OCI-LY1 (cell line): Measurements from ENCODE around the gene TRIM10.

ENCODE experiments used
- H2AFZ ChIP-seq: fragments of 200-600 bp; sonication (generic), shearing (Covaris generic); 2 replicates; pipeline ENCODE4 v1.6.0; 2014; ENCODE audit warnings: antibody characterized with exemption, mild to moderate bottlenecking, low read length
- H3F3A ChIP-seq: fragments of 200-600 bp; sonication (generic), shearing (Covaris generic); 2 replicates; pipeline ENCODE4 v1.6.0; 2014; ENCODE audit warnings: mild to moderate bottlenecking, antibody characterized with exemption, low read length, moderate library complexity; ENCODE audit not compliant: insufficient read depth
- H3K27ac ChIP-seq: fragments of 200-600 bp; sonication (generic); 2 replicates; pipeline ENCODE4 v1.5.1; 2014; ENCODE audit warnings: low read length, mixed run types, mild to moderate bottlenecking, low read depth; ENCODE audit not compliant: poor library complexity, severe bottlenecking
- H3K27me3 ChIP-seq: fragments of 200-600 bp; sonication (generic); 2 replicates; pipeline ENCODE4 v1.6.0; 2014; ENCODE audit warnings: antibody characterized with exemption, mild to moderate bottlenecking, low read length, moderate library complexity; ENCODE audit not compliant: insufficient read depth
- H3K36me3 ChIP-seq: fragments of 200-600 bp; sonication (generic); 2 replicates; pipeline ENCODE4 v1.6.1; 2014; ENCODE audit warnings: mild to moderate bottlenecking, antibody characterized with exemption, low read length, moderate library complexity, mixed read lengths; ENCODE audit not compliant: insufficient read depth
- H3K4me1 ChIP-seq: fragments of 200-600 bp; sonication (generic); 2 replicates; pipeline ENCODE4 v1.5.1; 2014; ENCODE audit warnings: mild to moderate bottlenecking, low read length, moderate library complexity; ENCODE audit not compliant: insufficient read depth, severe bottlenecking
- H3K4me2 ChIP-seq: fragments of 200-600 bp; sonication (generic), shearing (Covaris generic); 2 replicates; pipeline ENCODE4 v1.6.1; 2014; ENCODE audit warnings: low read length
- H3K4me3 ChIP-seq: fragments of 200-600 bp; sonication (generic); 2 replicates; pipeline ENCODE4 v1.5.1; 2014; ENCODE audit warnings: low read length, low read depth, mild to moderate bottlenecking, mixed read lengths; ENCODE audit not compliant: poor library complexity, severe bottlenecking
- H3K79me2 ChIP-seq: fragments of 200-600 bp; shearing (Covaris generic); 2 replicates; pipeline ENCODE4 v1.6.1; 2016; ENCODE audit warnings: mixed run types, low read length, mixed read lengths; ENCODE audit not compliant: insufficient read depth
- H3K9ac ChIP-seq: fragments of 200-600 bp; sonication (generic), shearing (Covaris generic); 2 replicates; pipeline ENCODE4 v1.6.1; 2014; ENCODE audit warnings: mild to moderate bottlenecking, low read length, mixed read lengths
- H3K9me2 ChIP-seq: fragments of 200-600 bp; sonication (generic), shearing (Covaris generic); 2 replicates; pipeline ENCODE4 v1.6.1; 2014; ENCODE audit warnings: low read depth, mild to moderate bottlenecking, low read length, mixed read lengths
- H3K9me3 ChIP-seq: fragments of 200-600 bp; shearing (Covaris generic); 2 replicates; pipeline ENCODE4 v1.6.1; 2014; ENCODE audit warnings: low read length, mixed read lengths
- H4K20me1 ChIP-seq: fragments of 200-600 bp; sonication (generic), shearing (Covaris generic); 2 replicates; pipeline ENCODE4 v1.6.0; 2016; ENCODE audit warnings: mild to moderate bottlenecking, low read length; ENCODE audit not compliant: insufficient read depth
- CTCF ChIP-seq: fragments of 200-600 bp; sonication (generic), shearing (Covaris generic); IDR thresholded peaks from 2 replicates; pipeline ENCODE4 v1.5.1; 2017; ENCODE audit warnings: mild to moderate bottlenecking, antibody characterized with exemption, low read length, moderate library complexity, mixed read lengths
- EZH2 ChIP-seq: fragments of 200-600 bp; sonication (generic), shearing (Covaris generic); IDR thresholded peaks from 2 replicates; pipeline ENCODE4 v1.8.0; 2017; ENCODE audit warnings: borderline replicate concordance, mixed run types, mild to moderate bottlenecking, antibody characterized with exemption, low read length, moderate library complexity, mixed read lengths

The TRIM10 gene

GRCh38 chr6:30196376-30196775, 35.4 kb upstream of the TRIM10 start:
- H3K9ac ChIP-seq: no peak overlapping the region
- TF ChIP-seq EZH2 (no peak), CTCF (no peak)
- peaks cover 87% of the 10 kb centered on the region for H3K36me3 ChIP-seq
- peaks cover 14% of the 10 kb centered on the region for H3K4me1 ChIP-seq
- H3K27ac ChIP-seq: no peak overlapping the region
- H2AFZ ChIP-seq: no peak overlapping the region
- no peaks in the 10 kb centered on the region for H3K9me2 ChIP-seq
- no peak overlapping the region for H3K4me2 ChIP-seq
- no peaks in the 10 kb centered on the region for H4K20me1 ChIP-seq
- no peaks in the 10 kb centered on the region for H3F3A ChIP-seq
- no peak overlapping the region for H3K4me3 ChIP-seq
- no peaks in the 10 kb centered on the region for H3K27me3 ChIP-seq
- H3K79me2 ChIP-seq: no peaks in the 10 kb centered on the region; the same call in 1 of the 2 replicates
- no peaks in the 10 kb centered on the region for H3K9me3 ChIP-seq

- H3K4me1 ChIP-seq: peaks cover 10% of the 10 kb centered on the region
- H2AFZ ChIP-seq: no peak overlapping the region
- H3K4me2 ChIP-seq: no peak overlapping the region
- H3K79me2 ChIP-seq: no peaks in the 10 kb centered on the region
- H3K9ac ChIP-seq: no peak overlapping the region
- no peak overlapping the region for H3K27ac ChIP-seq
- no peaks in the 10 kb centered on the region for H4K20me1 ChIP-seq
- H3K4me3 ChIP-seq: no peak overlapping the region
- no peaks in the 10 kb centered on the region for H3K27me3 ChIP-seq
- H3K36me3 ChIP-seq: peaks cover 87% of the 10 kb centered on the region
- no peaks in the 10 kb centered on the region for H3K9me2 ChIP-seq
- TF ChIP-seq CTCF (no peak), EZH2 (no peak)
- no peaks in the 10 kb centered on the region for H3K9me3 ChIP-seq
- H3F3A ChIP-seq: no peaks in the 10 kb centered on the region
Measured at GRCh38 chr6:30195951-30196350, 34.9 kb upstream of the TRIM10 start.

- Histone ChIP-seq H3K27ac (no peak overlapping the region), H3K9ac (no peak overlapping the region), H3K79me2 (no peaks in the 10 kb centered on the region), H3F3A (no peaks in the 10 kb centered on the region), H3K4me2 (no peak overlapping the region), H3K9me2 (no peaks in the 10 kb centered on the region), H3K4me3 (no peak overlapping the region), H3K4me1 (peaks cover under 1% of the 10 kb centered on the region), H3K9me3 (no peaks in the 10 kb centered on the region), H3K27me3 (no peaks in the 10 kb centered on the region), H4K20me1 (no peaks in the 10 kb centered on the region), H2AFZ (no peak overlapping the region), H3K36me3 (peaks cover 89% of the 10 kb centered on the region)
- TF ChIP-seq CTCF (no peak), EZH2 (no peak)
Measured at GRCh38 chr6:30194797-30195690, 34.0 kb upstream of the TRIM10 start.
